Endodermal cell (in vitro differentiated cells): Measurements from ENCODE around the gene NXPE1. TPM values are rescaled to one million over a fixed set of nuclear protein-coding genes. Genes with fewer than 3 reads are reported as not detected.

Source experiments
- DNase-seq: peaks from one replicate; pipeline ENCODE4 v3.0.0-alpha.2; 2017
- H3K27ac ChIP-seq: 2 replicates; pipeline ENCODE4 v1.5.1; 2013; ENCODE audit warnings: mild to moderate bottlenecking, low read depth, low read length, moderate library complexity
- H3K27me3 ChIP-seq: 2 replicates; pipeline ENCODE4 v1.6.1; 2013; ENCODE audit warnings: mild to moderate bottlenecking, low read length, moderate library complexity; ENCODE audit not compliant: insufficient read depth, control insufficient read depth, poor library complexity, severe bottlenecking
- H3K36me3 ChIP-seq: 2 replicates; pipeline ENCODE4 v1.7.0; 2013; ENCODE audit warnings: mild to moderate bottlenecking, low read length, moderate library complexity; ENCODE audit not compliant: control insufficient read depth, insufficient read depth
- H3K4me1 ChIP-seq: one replicate; pipeline ENCODE4 v1.7.0; 2013; ENCODE audit warnings: low read length; ENCODE audit not compliant: control insufficient read depth, insufficient read depth
- H3K4me3 ChIP-seq: 2 replicates; pipeline ENCODE4 v1.5.1; 2013; ENCODE audit warnings: mild to moderate bottlenecking, low read length, moderate library complexity
- H3K9ac ChIP-seq: 2 replicates; pipeline ENCODE4 v1.6.1; 2013; ENCODE audit warnings: mild to moderate bottlenecking, low read length, moderate library complexity; ENCODE audit not compliant: poor library complexity, severe bottlenecking; ENCODE audit errors: extremely low read depth
- H3K9me3 ChIP-seq: 2 replicates; pipeline ENCODE4 v1.6.1; 2013; ENCODE audit warnings: mild to moderate bottlenecking, low read length, moderate library complexity; ENCODE audit not compliant: control insufficient read depth
- H3K27ac Mint-ChIP-seq: 2 replicates; pipeline ENCODE4 v1.8.0; 2020; ENCODE audit warnings: mixed read lengths
- H3K27me3 Mint-ChIP-seq: 2 replicates; pipeline ENCODE4 v1.8.0; 2021; ENCODE audit warnings: mild to moderate bottlenecking, mixed read lengths; ENCODE audit not compliant: insufficient read depth
- H3K36me3 Mint-ChIP-seq: 2 replicates; pipeline ENCODE4 v1.8.0; 2020; ENCODE audit warnings: low read depth, mixed read lengths
- H3K4me1 Mint-ChIP-seq: 2 replicates; pipeline ENCODE4 v1.8.0; 2020; ENCODE audit warnings: mixed read lengths
- H3K4me3 Mint-ChIP-seq: 2 replicates; pipeline ENCODE4 v1.8.0; 2020; ENCODE audit warnings: mild to moderate bottlenecking, moderate library complexity, mixed read lengths
- H3K9me3 Mint-ChIP-seq: 2 replicates; pipeline ENCODE4 v1.8.0; 2020; ENCODE audit warnings: mild to moderate bottlenecking, mixed read lengths
- WGBS, 2 experiments: methylation state at CpG; one replicate each; pipeline versions ENCODE4 v1.1.5 to v1.1.7; 2013; ENCODE audit warnings: missing lambda C conversion rate in 2 of 2, mixed read lengths in 1 of 2; ENCODE audit not compliant: insufficient coverage in 1 of 2, insufficient read length in 1 of 2; 5-methylcytosine and 5-hydroxymethylcytosine counted together
- total RNA-seq, 2 donors: library from RNA; stranded (reverse); fragmentation: NEBNext Ultra II Directional in 1 of 2; extraction: Animal tissue kit (Norgen Biotek cat#: 25700) in 1 of 2; gene quantifications; 2 replicates in 1 of 2; 3 replicates in 1 of 2; pipeline ENCODE4 v1.2.1, GENCODE V29; 2021
- TF ChIP-seq, protein P1 (sequence below): fragments of 200-600 bp; sonication (generic); conservative IDR thresholded peaks from 2 replicates; pipeline ENCODE4 v1.5.0; 2021; ENCODE audit warnings: antibody characterized with exemption, mild to moderate bottlenecking

NXPE1 gene
- total RNA-seq, 2 donors from 2014 or later, result not detected

DNA sequence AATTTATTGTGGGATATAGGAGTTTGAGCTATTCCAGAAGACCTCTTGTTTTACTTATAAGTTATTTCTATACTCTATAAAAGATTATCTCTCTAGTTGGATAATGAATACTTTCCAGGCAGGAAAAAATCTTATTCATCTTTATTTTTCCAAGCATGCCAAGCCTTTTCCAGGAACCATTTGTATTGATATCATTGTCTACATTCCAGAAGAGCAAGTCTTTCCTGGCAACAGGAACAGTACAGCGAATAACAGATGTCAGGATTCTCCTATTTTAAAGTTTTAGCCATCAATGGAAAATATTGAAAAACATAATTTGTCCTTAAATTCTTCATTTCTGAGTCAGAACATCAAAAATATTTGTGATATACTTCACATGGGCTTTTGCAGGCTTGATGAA lies 5.2 kb upstream of the NXPE1 start:
- Histone ChIP-seq H3K4me3 (no peak overlapping the region), H3K4me1 (peaks cover 6% of the 10 kb centered on the region), H3K36me3 (no peaks in the 10 kb centered on the region), H3K27me3 (no peaks in the 10 kb centered on the region), H3K9ac (no peak overlapping the region), H3K9me3 (peaks cover 8% of the 10 kb centered on the region), H3K27ac (no peak overlapping the region)
- Mint-ChIP-seq H3K27me3 (peaks cover 2% of the 10 kb centered on the region), H3K36me3 (no peaks in the 10 kb centered on the region), H3K4me1 (peaks cover 20% of the 10 kb centered on the region), H3K27ac (no peak overlapping the region), H3K9me3 (peaks cover 7% of the 10 kb centered on the region), H3K4me3 (no peak overlapping the region)
- TF ChIP-seq, protein P1, sequence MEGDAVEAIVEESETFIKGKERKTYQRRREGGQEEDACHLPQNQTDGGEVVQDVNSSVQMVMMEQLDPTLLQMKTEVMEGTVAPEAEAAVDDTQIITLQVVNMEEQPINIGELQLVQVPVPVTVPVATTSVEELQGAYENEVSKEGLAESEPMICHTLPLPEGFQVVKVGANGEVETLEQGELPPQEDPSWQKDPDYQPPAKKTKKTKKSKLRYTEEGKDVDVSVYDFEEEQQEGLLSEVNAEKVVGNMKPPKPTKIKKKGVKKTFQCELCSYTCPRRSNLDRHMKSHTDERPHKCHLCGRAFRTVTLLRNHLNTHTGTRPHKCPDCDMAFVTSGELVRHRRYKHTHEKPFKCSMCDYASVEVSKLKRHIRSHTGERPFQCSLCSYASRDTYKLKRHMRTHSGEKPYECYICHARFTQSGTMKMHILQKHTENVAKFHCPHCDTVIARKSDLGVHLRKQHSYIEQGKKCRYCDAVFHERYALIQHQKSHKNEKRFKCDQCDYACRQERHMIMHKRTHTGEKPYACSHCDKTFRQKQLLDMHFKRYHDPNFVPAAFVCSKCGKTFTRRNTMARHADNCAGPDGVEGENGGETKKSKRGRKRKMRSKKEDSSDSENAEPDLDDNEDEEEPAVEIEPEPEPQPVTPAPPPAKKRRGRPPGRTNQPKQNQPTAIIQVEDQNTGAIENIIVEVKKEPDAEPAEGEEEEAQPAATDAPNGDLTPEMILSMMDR, result no peak
- no peak for DNase-seq
- WGBS, 2 experiments, result 82 to 89% methylated on average over 1 of the region's 1 CpG

DNA sequence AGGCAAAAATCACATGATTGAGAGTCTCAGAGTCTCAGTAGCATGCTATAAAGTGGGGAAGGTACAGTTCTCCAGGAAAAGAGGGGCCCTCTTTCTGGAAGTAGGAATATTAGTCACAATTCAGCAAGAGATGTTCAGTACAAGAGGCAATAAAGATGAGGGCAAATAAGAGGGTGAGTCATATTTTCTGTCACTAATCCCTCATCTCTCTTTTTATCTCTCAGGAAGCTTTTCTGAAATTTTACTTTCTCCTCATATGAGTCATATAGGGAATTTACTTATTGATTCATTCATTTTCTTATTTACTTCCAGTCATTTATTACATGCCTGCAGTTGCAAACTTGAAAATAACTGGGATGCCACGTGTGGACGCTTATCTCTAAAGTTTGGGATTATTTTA lies 3.4 kb upstream of the NXPE1 start:
- Mint-ChIP-seq H3K4me1 (peaks cover 25% of the 10 kb centered on the region), H3K27me3 (peaks cover 2% of the 10 kb centered on the region), H3K9me3 (peaks cover 7% of the 10 kb centered on the region), H3K36me3 (no peaks in the 10 kb centered on the region), H3K4me3 (no peak overlapping the region), H3K27ac (peak overlapping the region; percentile 2)
- no peaks in the 10 kb centered on the region for H3K36me3 ChIP-seq
- peaks cover 8% of the 10 kb centered on the region for H3K9me3 ChIP-seq
- H3K4me1 ChIP-seq, result peaks cover 11% of the 10 kb centered on the region
- WGBS, 2 experiments, result 77% methylated on average over 2 of the region's 2 CpGs; no CpG with 5 or more reads in 1 of the 2 experiments
- no peak overlapping the region for H3K27ac ChIP-seq
- H3K4me3 ChIP-seq, result no peak overlapping the region
- H3K27me3 ChIP-seq, result no peaks in the 10 kb centered on the region
- TF ChIP-seq, protein P1, result no peak
- no peak for DNase-seq
- H3K9ac ChIP-seq, result no peak overlapping the region

DNA sequence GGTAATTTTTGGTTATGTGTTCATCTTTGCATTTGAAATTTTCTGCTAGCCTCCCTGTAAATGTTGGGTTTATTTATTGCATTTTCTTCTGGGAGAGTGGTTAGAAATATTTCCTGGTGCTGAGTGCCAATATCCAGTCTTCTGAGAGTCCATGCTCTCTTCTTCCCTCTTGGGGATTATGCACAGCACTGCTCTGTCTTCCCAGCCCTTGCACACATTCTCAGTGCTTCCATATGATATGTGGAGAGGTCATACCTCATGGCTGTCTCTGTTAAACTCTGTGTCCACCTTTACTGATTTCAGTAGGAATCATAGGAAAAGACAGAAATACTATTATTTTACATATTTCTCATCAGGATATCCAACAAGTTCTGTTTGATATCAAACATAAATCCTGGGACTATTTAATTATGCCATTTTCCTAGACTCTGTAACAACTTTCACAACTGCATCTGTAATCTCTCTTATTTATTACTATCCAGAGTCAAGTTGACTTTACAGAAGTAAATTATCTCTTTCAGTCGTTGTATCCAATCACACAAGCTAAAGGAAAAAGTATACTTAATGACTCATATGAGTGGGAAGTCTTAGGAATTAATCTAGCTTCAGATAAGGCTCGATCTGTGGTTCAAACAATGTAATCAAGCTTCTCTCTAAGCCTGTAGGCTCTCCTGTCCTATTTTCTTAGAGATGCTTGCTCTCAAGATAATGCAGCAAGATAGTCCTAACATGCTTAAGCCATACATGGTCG lies 2.7 kb upstream of the NXPE1 start:
- no peak overlapping the region for H3K4me3 Mint-ChIP-seq
- no peak overlapping the region for H3K9ac ChIP-seq
- no peaks in the 10 kb centered on the region for H3K27me3 ChIP-seq
- H3K27ac ChIP-seq, result no peak overlapping the region
- TF ChIP-seq, protein P1, result no peak
- H3K4me1 ChIP-seq, result peaks cover 11% of the 10 kb centered on the region
- peaks cover 2% of the 10 kb centered on the region for H3K27me3 Mint-ChIP-seq
- H3K36me3 Mint-ChIP-seq, result no peaks in the 10 kb centered on the region
- H3K4me1 Mint-ChIP-seq, result peaks cover 25% of the 10 kb centered on the region
- no peak for DNase-seq
- peaks cover 8% of the 10 kb centered on the region for H3K9me3 ChIP-seq
- H3K4me3 ChIP-seq, result no peak overlapping the region
- 59 to 69% methylated on average over 2 of the region's 3 CpGs for WGBS, 2 experiments
- peaks cover 7% of the 10 kb centered on the region for H3K9me3 Mint-ChIP-seq
- H3K27ac Mint-ChIP-seq, result no peak overlapping the region
- no peaks in the 10 kb centered on the region for H3K36me3 ChIP-seq
